Adipocyte (in vitro differentiated cells): ENCODE results near the gene FILIP1L.

Source experiments
- DNase-seq: peaks from one replicate; pipeline ENCODE4 v3.0.0-alpha.2; 2015; ENCODE audit warnings: low read depth
- H3K27me3 ChIP-seq: replicated peaks from 2 replicates; pipeline ENCODE4 v1.7.0; 2013; ENCODE audit warnings: mild to moderate bottlenecking, low read length, moderate library complexity; ENCODE audit not compliant: control insufficient read depth, insufficient read depth
- H3K36me3 ChIP-seq: 2 replicates; pipeline ENCODE4 v1.7.0; 2013; ENCODE audit warnings: low read length, mild to moderate bottlenecking, moderate library complexity; ENCODE audit not compliant: control insufficient read depth, insufficient read depth, severe bottlenecking
- H3K4me1 ChIP-seq: 2 replicates; pipeline ENCODE4 v1.7.0; 2013; ENCODE audit warnings: mild to moderate bottlenecking, low read length, moderate library complexity; ENCODE audit not compliant: control insufficient read depth, insufficient read depth
- H3K4me3 ChIP-seq: 2 replicates; pipeline ENCODE4 v1.7.0; 2013; ENCODE audit warnings: mild to moderate bottlenecking, low read length, moderate library complexity
- H3K9ac ChIP-seq: 2 replicates; pipeline ENCODE4 v1.7.0; 2013; ENCODE audit warnings: mild to moderate bottlenecking, low read length, moderate library complexity
- H3K9me3 ChIP-seq: 2 replicates; pipeline ENCODE4 v1.7.0; 2013; ENCODE audit warnings: mild to moderate bottlenecking, low read length, moderate library complexity; ENCODE audit not compliant: control insufficient read depth

Gene FILIP1L

DNA sequence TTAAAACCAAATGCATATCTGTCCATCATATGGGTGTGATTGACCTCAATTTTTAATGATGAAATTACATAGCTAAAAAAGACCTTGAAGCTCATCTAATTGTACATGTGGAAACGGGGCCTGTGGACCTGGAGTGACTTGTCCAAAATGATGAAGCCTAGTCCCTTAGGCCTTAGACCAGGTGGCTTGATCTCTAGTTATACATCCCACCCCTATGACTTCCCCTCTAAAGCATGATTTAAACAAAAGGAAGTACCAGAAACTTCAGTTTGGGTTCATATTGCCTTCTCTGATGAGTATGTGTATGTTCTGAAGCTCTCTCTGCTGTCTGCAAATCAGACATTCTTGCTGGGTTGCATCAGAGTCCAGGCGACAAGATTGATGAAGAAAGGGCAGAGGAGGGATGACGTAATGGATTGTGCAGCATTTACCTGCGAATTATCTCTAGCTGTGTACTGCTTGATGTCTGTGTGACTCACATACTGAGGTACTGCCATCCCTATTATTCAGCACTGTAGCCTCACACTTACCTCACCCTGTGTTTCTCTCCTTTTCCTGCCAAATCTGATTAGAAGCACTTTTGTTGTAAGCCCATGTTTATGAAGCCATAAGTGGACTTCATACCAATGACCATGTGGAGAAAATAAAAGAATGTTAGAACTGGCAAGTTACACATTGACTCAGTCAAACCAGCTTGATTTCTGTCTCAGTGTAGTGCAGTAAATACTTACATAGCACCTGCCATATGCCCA lies 111.5 kb downstream of the FILIP1L start:
- no peaks in the 10 kb centered on the region for H3K36me3 ChIP-seq
- no peak overlapping the region for H3K9ac ChIP-seq
- DNase-seq = peak; percentile 86
- no peaks in the 10 kb centered on the region for H3K27me3 ChIP-seq
- H3K9me3 ChIP-seq = no peaks in the 10 kb centered on the region
- peaks cover 32% of the 10 kb centered on the region for H3K4me1 ChIP-seq
- no peak overlapping the region for H3K4me3 ChIP-seq

DNA sequence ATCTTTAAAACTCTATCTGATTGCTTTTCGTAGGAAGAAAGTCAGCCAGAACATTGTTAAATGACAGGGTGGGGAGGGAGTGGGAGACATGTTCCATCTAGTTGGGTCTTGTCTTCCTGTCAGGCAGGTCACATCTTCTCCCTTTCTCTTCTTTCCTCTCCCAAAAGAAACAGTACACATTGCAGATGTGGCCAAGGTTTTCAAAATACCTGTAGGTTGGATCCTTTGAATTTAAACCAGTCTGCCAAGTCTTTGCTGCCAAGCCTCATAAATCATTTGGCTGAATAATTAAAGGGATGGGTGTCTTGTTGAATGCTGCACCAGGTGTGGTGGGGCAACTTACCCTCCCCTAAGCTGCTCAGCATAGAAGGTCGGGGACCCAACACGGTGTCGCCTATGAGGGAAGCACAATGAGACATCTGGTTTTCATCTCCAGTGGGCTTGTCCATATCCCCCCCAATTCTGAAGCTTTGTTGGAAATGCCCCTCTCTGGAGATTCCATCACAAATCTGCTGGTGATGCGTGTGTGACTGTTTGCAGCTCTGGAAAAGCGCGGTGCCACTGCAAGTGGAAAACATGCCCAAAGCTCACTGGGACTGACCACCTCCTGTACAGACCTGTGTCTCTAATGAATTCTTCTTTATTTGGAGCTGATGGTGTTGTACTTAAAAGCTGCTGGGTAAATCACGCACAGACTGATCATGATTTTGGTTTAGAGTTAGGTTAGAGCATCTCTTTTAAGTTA lies 112.6 kb downstream of the FILIP1L start:
- Histone ChIP-seq H3K27me3 (no peaks in the 10 kb centered on the region), H3K4me3 (no peak overlapping the region), H3K4me1 (peaks cover 33% of the 10 kb centered on the region), H3K36me3 (no peaks in the 10 kb centered on the region), H3K9ac (no peak overlapping the region), H3K9me3 (no peaks in the 10 kb centered on the region)
- no peak for DNase-seq

- DNase-seq = no peak
- Histone ChIP-seq H3K4me1 (peaks cover 28% of the 10 kb centered on the region), H3K36me3 (no peaks in the 10 kb centered on the region), H3K9me3 (no peaks in the 10 kb centered on the region), H3K9ac (no peak overlapping the region), H3K4me3 (no peak overlapping the region), H3K27me3 (no peaks in the 10 kb centered on the region)
These were observed 113.2 kb downstream of the FILIP1L start for GRCh38 chr3:100001083-100001482.

- H3K9me3 ChIP-seq = no peaks in the 10 kb centered on the region
- peak; percentile 56 for DNase-seq
- no peaks in the 10 kb centered on the region for H3K27me3 ChIP-seq
These were observed 114.8 kb downstream of the FILIP1L start for GRCh38 chr3:99999536-99999935.

GRCh38 chr3:99997293-99997692 lies 117.0 kb downstream of the FILIP1L start:
- Histone ChIP-seq H3K4me1 (peaks cover 14% of the 10 kb centered on the region), H3K9ac (no peak overlapping the region)
- no peak for DNase-seq

More at GRCh38 chr3:99999536-99999935, 114.8 kb downstream of the FILIP1L start:
- H3K36me3 ChIP-seq = no peaks in the 10 kb centered on the region
- H3K9ac ChIP-seq = no peak overlapping the region
- H3K4me1 ChIP-seq = peaks cover 20% of the 10 kb centered on the region
- no peak overlapping the region for H3K4me3 ChIP-seq

DNA sequence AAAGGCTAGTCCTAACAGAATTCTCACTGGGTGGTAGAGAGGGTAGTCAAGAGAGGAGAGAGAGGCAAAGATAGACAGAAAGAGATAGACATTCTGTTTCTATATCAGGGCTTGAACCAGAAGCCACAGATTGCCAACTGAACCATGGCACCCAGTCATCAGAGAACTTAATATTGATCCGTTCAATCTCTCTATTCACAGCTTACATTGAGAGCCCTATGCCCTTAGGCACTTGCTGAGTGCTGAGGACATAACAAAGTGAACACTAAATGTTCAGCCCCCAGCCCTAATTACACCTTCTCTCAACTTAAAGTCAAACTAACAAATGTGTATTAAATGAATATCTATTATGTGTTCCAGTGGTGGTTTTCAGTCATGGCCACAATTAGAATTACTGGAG lies 124.1 kb downstream of the FILIP1L start:
- Histone ChIP-seq H3K9me3 (peaks cover 6% of the 10 kb centered on the region), H3K27me3 (no peaks in the 10 kb centered on the region), H3K4me1 (no peaks in the 10 kb centered on the region), H3K36me3 (no peaks in the 10 kb centered on the region), H3K9ac (no peak overlapping the region), H3K4me3 (no peak overlapping the region)
- no peak for DNase-seq

More at GRCh38 chr3:99997293-99997692, 117.0 kb downstream of the FILIP1L start:
- Histone ChIP-seq H3K4me3 (no peak overlapping the region), H3K9me3 (peaks cover 6% of the 10 kb centered on the region), H3K27me3 (no peaks in the 10 kb centered on the region), H3K36me3 (no peaks in the 10 kb centered on the region)

- no peak overlapping the region for H3K4me3 ChIP-seq
- H3K4me1 ChIP-seq = peaks cover 4% of the 10 kb centered on the region
- no peak for DNase-seq
- no peaks in the 10 kb centered on the region for H3K9me3 ChIP-seq
- no peaks in the 10 kb centered on the region for H3K36me3 ChIP-seq
- no peaks in the 10 kb centered on the region for H3K27me3 ChIP-seq
- H3K9ac ChIP-seq = no peak overlapping the region
These were observed 129.6 kb downstream of the FILIP1L start for GRCh38 chr3:99984668-99985067.

DNA sequence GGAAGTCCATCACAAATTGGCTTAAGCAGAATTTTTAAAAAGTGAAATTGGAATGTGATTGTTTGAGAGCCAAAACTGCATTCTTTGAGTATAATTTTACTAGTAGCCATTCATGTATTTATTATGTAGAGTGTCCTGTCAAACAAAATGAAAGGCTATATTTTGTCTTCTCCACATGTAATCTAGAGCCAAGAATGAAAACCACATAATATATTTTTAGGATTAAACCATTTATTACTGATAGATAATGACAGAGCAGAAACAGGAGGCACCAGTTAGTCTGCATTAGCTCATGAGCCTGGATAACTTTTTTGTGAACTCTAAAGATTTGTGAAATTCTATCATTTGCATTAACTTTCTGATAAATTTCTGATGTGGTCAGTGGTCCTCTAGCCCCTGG lies 130.2 kb downstream of the FILIP1L start:
- Histone ChIP-seq H3K36me3 (no peaks in the 10 kb centered on the region), H3K4me3 (no peak overlapping the region), H3K27me3 (no peaks in the 10 kb centered on the region), H3K9ac (no peak overlapping the region), H3K4me1 (peaks cover 4% of the 10 kb centered on the region), H3K9me3 (no peaks in the 10 kb centered on the region)
- no peak for DNase-seq

- Histone ChIP-seq H3K4me3 (no peak overlapping the region), H3K4me1 (peaks cover 4% of the 10 kb centered on the region), H3K9me3 (no peaks in the 10 kb centered on the region), H3K27me3 (no peaks in the 10 kb centered on the region), H3K36me3 (no peaks in the 10 kb centered on the region), H3K9ac (no peak overlapping the region)
- no peak for DNase-seq
These were observed 131.7 kb downstream of the FILIP1L start for GRCh38 chr3:99982650-99983049.

DNA sequence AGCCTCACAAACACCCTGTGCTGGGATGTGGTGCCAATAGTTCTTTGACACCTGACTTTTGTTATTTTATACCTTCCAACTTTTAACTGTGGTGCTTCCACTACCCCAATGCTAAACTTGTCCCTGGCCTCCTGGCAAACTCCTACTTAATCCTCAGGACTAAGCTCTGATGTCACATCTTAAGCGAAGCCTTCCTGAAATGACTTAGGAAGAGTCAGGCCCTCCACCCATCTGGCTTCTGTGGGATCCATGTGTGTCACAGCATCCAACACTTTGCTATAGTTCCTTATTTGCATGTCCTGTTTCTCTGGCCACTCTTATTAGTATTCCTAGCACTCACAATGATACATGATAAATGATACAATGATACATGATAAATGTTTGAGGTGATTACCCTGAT lies 133.2 kb downstream of the FILIP1L start:
- no peaks in the 10 kb centered on the region for H3K27me3 ChIP-seq
- no peak overlapping the region for H3K9ac ChIP-seq
- DNase-seq = no peak
- H3K4me1 ChIP-seq = peaks cover 4% of the 10 kb centered on the region
- H3K9me3 ChIP-seq = no peaks in the 10 kb centered on the region
- H3K4me3 ChIP-seq = no peak overlapping the region
- H3K36me3 ChIP-seq = no peaks in the 10 kb centered on the region

GRCh38 chr3:99980606-99981005 lies 133.7 kb downstream of the FILIP1L start:
- H3K27me3 ChIP-seq = no peaks in the 10 kb centered on the region

More at GRCh38 chr3:99980606-99981005, 133.7 kb downstream of the FILIP1L start:
- Histone ChIP-seq H3K4me1 (peaks cover 4% of the 10 kb centered on the region), H3K9me3 (no peaks in the 10 kb centered on the region), H3K36me3 (no peaks in the 10 kb centered on the region), H3K9ac (no peak overlapping the region), H3K4me3 (no peak overlapping the region)
- DNase-seq = no peak
